KMS-11 (cell line): ENCODE results near the gene PABPC3.

Source experiments
- H2AFZ ChIP-seq: fragments of 200-600 bp; sonication (generic); 2 replicates; pipeline ENCODE4 v1.6.1; 2016; ENCODE audit warnings: antibody characterized with exemption, mixed run types, low read depth
- H3K27ac ChIP-seq: fragments of 200-600 bp; sonication (generic); 2 replicates; pipeline ENCODE4 v1.6.1; 2016; ENCODE audit warnings: mild to moderate bottlenecking, mixed run types
- H3K27me3 ChIP-seq: fragments of 200-600 bp; sonication (generic); 2 replicates; pipeline ENCODE4 v1.6.1; 2017; ENCODE audit warnings: mild to moderate bottlenecking, low read depth, mixed run types, moderate library complexity; ENCODE audit not compliant: insufficient read depth
- H3K36me3 ChIP-seq: fragments of 200-600 bp; sonication (generic); 2 replicates; pipeline ENCODE4 v1.6.1; 2017; ENCODE audit warnings: mild to moderate bottlenecking, mixed run types; ENCODE audit not compliant: insufficient read depth
- H3K4me1 ChIP-seq: fragments of 200-600 bp; sonication (generic); 2 replicates; pipeline ENCODE4 v1.6.1; 2016; ENCODE audit warnings: mild to moderate bottlenecking, low read depth, mixed run types; ENCODE audit not compliant: poor library complexity, severe bottlenecking
- H3K4me2 ChIP-seq: fragments of 200-600 bp; sonication (generic); 2 replicates; pipeline ENCODE4 v1.7.0; 2016; ENCODE audit warnings: mild to moderate bottlenecking, mixed run types
- H3K4me3 ChIP-seq: fragments of 200-600 bp; sonication (generic); IDR thresholded peaks from 2 replicates; pipeline ENCODE4 v1.6.1; 2017; ENCODE audit warnings: low read depth, low read length, mixed read lengths; ENCODE audit not compliant: insufficient read depth
- H3K79me2 ChIP-seq: fragments of 200-600 bp; sonication (generic); 2 replicates; pipeline ENCODE4 v1.6.1; 2016; ENCODE audit warnings: low read depth, mixed run types; ENCODE audit not compliant: insufficient read depth
- H3K9ac ChIP-seq: fragments of 200-600 bp; sonication (generic); 2 replicates; pipeline ENCODE4 v1.6.1; 2016; ENCODE audit warnings: mild to moderate bottlenecking, mixed run types
- H4K20me1 ChIP-seq: fragments of 200-600 bp; sonication (generic); 2 replicates; pipeline ENCODE4 v1.6.1; 2016; ENCODE audit warnings: mild to moderate bottlenecking, mixed run types; ENCODE audit not compliant: insufficient read depth
- CTCF ChIP-seq: fragments of 200-600 bp; sonication (generic); conservative IDR thresholded peaks from 2 replicates; pipeline ENCODE4 v1.6.1; 2017; ENCODE audit warnings: low read depth, mild to moderate bottlenecking, antibody characterized with exemption, low read length, moderate library complexity, mixed read lengths

PABPC3 gene

GRCh38 chr13:25069911-25070310 is 26.0 kb upstream of the PABPC3 start:
- Histone ChIP-seq H4K20me1 (no peaks in the 10 kb centered on the region), H3K79me2 (no peaks in the 10 kb centered on the region), H3K4me3 (no peak overlapping the region), H3K36me3 (no peaks in the 10 kb centered on the region), H2AFZ (no peak overlapping the region), H3K4me1 (no peaks in the 10 kb centered on the region), H3K9ac (no peak overlapping the region), H3K4me2 (no peak overlapping the region), H3K27me3 (no peaks in the 10 kb centered on the region), H3K27ac (no peak overlapping the region)
- TF ChIP-seq CTCF, result no peak

- Histone ChIP-seq H3K4me3 (no peak overlapping the region), H3K4me2 (no peak overlapping the region), H2AFZ (no peak overlapping the region), H3K4me1 (no peaks in the 10 kb centered on the region), H3K9ac (no peak overlapping the region), H3K27me3 (no peaks in the 10 kb centered on the region), H3K79me2 (no peaks in the 10 kb centered on the region), H3K36me3 (no peaks in the 10 kb centered on the region), H3K27ac (no peak overlapping the region), H4K20me1 (no peaks in the 10 kb centered on the region)
- no peak for TF ChIP-seq CTCF
Measured at GRCh38 chr13:25080773-25081172, 15.2 kb upstream of the PABPC3 start.

GRCh38 chr13:25084096-25084495 is 11.8 kb upstream of the PABPC3 start:
- TF ChIP-seq CTCF, result no peak
- no peaks in the 10 kb centered on the region for H3K27me3 ChIP-seq
- no peak overlapping the region for H2AFZ ChIP-seq
- H3K27ac ChIP-seq, result no peak overlapping the region
- no peak overlapping the region for H3K4me2 ChIP-seq
- H3K36me3 ChIP-seq, result no peaks in the 10 kb centered on the region
- no peak overlapping the region for H3K4me3 ChIP-seq
- no peak overlapping the region for H3K9ac ChIP-seq
- H4K20me1 ChIP-seq, result no peaks in the 10 kb centered on the region
- H3K4me1 ChIP-seq, result no peaks in the 10 kb centered on the region
- H3K79me2 ChIP-seq, result no peaks in the 10 kb centered on the region

GRCh38 chr13:25085125-25085742 is 10.7 kb upstream of the PABPC3 start:
- Histone ChIP-seq H3K27me3 (no peaks in the 10 kb centered on the region), H3K36me3 (no peaks in the 10 kb centered on the region), H3K4me2 (no peak overlapping the region), H2AFZ (no peak overlapping the region), H3K27ac (no peak overlapping the region), H3K79me2 (no peaks in the 10 kb centered on the region), H3K9ac (no peak overlapping the region), H3K4me3 (no peak overlapping the region), H3K4me1 (no peaks in the 10 kb centered on the region), H4K20me1 (no peaks in the 10 kb centered on the region)
- peak; percentile 55 for TF ChIP-seq CTCF
